Measurements from ENCODE around the gene PNPLA8. TPM values are rescaled to one million over a fixed set of nuclear protein-coding genes. Genes with fewer than 3 reads are reported as not detected.
"Not testable (repeated sequence)": the region's sequence is repeated elsewhere in the genome, so short reads cannot be mapped to it uniquely, and the experiment has no call there.

Gene PNPLA8
- total RNA-seq, 2 donors from 2014 or later: 15.0 to 16.8 TPM

DNA sequence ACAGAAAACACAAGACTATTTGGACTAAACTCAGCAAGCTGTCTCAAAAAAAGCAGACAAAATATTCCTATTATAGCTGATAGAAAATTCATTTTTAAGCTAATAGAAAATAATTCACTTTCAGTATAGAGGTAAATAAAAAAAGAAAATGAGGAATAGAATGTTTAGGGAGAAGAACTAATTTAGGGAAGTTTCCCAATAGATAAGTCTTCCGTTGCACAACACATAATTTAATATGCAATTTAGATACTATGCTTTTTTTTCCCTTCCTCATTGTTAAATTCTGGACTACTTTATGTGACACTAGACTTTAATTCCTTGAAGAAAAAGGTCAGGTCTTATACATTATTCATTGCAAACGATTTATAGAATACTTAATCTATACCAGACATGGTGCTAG lies 10.3 kb downstream of the PNPLA8 start:
- Histone ChIP-seq H3K4me1 (no peaks in the 10 kb centered on the region), H3K9me3 (no peaks in the 10 kb centered on the region), H3K27me3 (no peaks in the 10 kb centered on the region), H3K4me3 (no peak overlapping the region), H3K36me3 (replicated peaks in 1 of 2; ENCODE audit: insufficient read depth in 1 of 2, low read depth in 2 of 2) (peaks cover 0 to 8% of the 10 kb centered on the region in 2 donors), H3K27ac (no peak overlapping the region)
- no peak for DNase-seq
- intact Hi-C loops (cut with DNase I): no loop called here
- WGBS, 2 donors: 80% methylated on average over 2 of the region's 2 CpGs
- no peak for ATAC-seq
- TF ChIP-seq, protein P1, sequence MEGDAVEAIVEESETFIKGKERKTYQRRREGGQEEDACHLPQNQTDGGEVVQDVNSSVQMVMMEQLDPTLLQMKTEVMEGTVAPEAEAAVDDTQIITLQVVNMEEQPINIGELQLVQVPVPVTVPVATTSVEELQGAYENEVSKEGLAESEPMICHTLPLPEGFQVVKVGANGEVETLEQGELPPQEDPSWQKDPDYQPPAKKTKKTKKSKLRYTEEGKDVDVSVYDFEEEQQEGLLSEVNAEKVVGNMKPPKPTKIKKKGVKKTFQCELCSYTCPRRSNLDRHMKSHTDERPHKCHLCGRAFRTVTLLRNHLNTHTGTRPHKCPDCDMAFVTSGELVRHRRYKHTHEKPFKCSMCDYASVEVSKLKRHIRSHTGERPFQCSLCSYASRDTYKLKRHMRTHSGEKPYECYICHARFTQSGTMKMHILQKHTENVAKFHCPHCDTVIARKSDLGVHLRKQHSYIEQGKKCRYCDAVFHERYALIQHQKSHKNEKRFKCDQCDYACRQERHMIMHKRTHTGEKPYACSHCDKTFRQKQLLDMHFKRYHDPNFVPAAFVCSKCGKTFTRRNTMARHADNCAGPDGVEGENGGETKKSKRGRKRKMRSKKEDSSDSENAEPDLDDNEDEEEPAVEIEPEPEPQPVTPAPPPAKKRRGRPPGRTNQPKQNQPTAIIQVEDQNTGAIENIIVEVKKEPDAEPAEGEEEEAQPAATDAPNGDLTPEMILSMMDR (IDR thresholded peaks at IDR 0.05): no peak
- no peak for TF ChIP-seq POLR2A (IDR thresholded peaks at IDR 0.05)

DNA sequence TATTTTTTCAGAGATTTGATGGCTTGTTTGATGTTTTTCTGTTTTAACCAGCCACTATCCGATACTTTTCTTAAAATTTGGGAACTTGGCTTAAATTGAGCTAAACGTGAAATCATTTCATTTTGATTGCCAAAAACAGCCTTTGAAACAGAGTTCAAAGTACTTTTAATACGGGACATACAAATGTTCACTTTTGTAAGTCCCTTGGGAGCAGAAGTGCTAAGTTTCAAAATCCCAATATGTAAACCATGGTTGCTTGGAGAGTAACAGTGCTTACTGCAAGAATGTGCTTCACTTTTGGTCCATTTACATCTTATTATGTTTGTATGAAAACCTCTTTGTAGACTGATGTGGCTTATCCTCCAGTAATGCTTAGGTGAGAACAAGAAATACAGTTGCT lies 10.9 kb downstream of the PNPLA8 start:
- WGBS, 2 donors: 74 to 79% methylated on average over 3 of the region's 3 CpGs
- no peak overlapping the region for H3K4me3 ChIP-seq
- peaks cover 0 to 8% of the 10 kb centered on the region in 2 donors for H3K36me3 ChIP-seq (replicated peaks in 1 of 2; ENCODE audit: insufficient read depth in 1 of 2, low read depth in 2 of 2)
- H3K9me3 ChIP-seq: no peaks in the 10 kb centered on the region
- TF ChIP-seq POLR2A (IDR thresholded peaks at IDR 0.05): no peak
- TF ChIP-seq, protein P1 (IDR thresholded peaks at IDR 0.05): no peak
- no peaks in the 10 kb centered on the region for H3K27me3 ChIP-seq
- DNase-seq (no peak), ATAC-seq (no peak)
- intact Hi-C loops (cut with DNase I): no loop called here
- H3K4me1 ChIP-seq: no peaks in the 10 kb centered on the region
- no peak overlapping the region for H3K27ac ChIP-seq

DNA sequence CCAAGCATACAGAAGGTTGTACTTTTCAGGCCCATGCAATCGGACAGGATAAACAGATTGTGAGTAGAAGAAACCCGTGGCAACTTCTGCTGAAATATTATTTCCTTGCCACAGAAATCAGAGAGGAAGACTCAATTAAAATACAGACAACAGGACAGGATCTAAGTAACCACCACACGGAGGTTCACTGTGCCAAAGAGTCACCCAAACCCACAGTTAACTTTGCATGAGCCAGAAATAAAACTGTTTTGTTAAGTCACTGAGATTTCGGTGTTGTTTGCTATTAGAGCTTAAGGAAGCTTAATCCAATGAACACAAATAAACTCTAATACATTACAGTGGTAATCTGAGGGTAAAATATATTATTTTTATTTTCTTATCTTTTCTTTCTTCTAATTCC lies 14.0 kb downstream of the PNPLA8 start:
- no peaks in the 10 kb centered on the region for H3K27me3 ChIP-seq
- DNase-seq (no peak), ATAC-seq (no peak)
- peaks cover 0 to 5% of the 10 kb centered on the region in 2 donors for H3K36me3 ChIP-seq (replicated peaks in 1 of 2; ENCODE audit: insufficient read depth in 1 of 2, low read depth in 2 of 2)
- H3K9me3 ChIP-seq: no peaks in the 10 kb centered on the region
- intact Hi-C loops (cut with DNase I): no loop called here
- no peak overlapping the region for H3K4me3 ChIP-seq
- no peak overlapping the region for H3K27ac ChIP-seq
- 90 to 96% methylated on average over 4 of the region's 4 CpGs for WGBS, 2 donors
- TF ChIP-seq, protein P1 (IDR thresholded peaks at IDR 0.05): no peak
- no peak for TF ChIP-seq POLR2A (IDR thresholded peaks at IDR 0.05)
- H3K4me1 ChIP-seq: no peaks in the 10 kb centered on the region

DNA sequence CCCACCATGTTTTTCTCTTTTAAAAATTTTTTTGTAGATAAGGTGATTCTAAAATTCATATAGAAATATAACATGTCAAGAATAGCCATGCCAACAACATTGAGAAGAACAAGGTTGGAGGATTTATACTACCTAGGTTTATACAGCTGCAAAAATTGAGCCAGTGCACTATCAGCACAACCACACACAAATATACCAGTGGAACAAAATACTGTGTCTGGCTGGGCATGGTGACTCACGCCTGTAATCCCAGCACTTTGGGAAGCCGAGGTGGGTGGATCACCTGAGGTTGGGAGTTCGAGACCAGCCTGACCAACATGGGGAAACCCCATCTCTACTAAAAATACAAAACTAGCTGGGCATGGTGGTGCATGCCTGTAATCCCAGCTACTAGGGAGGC lies 21.4 kb downstream of the PNPLA8 start:
- H3K4me1 ChIP-seq; ATAC-seq; H3K27me3 ChIP-seq; H3K27ac ChIP-seq; intact Hi-C loops (cut with DNase I); H3K36me3 ChIP-seq (replicated peaks in 1 of 2; ENCODE audit: insufficient read depth in 1 of 2, low read depth in 2 of 2); DNase-seq; H3K9me3 ChIP-seq; H3K4me3 ChIP-seq: not testable (repeated sequence)
- 98 to 100% methylated on average over 3 of the region's 3 CpGs for WGBS, 2 donors

DNA sequence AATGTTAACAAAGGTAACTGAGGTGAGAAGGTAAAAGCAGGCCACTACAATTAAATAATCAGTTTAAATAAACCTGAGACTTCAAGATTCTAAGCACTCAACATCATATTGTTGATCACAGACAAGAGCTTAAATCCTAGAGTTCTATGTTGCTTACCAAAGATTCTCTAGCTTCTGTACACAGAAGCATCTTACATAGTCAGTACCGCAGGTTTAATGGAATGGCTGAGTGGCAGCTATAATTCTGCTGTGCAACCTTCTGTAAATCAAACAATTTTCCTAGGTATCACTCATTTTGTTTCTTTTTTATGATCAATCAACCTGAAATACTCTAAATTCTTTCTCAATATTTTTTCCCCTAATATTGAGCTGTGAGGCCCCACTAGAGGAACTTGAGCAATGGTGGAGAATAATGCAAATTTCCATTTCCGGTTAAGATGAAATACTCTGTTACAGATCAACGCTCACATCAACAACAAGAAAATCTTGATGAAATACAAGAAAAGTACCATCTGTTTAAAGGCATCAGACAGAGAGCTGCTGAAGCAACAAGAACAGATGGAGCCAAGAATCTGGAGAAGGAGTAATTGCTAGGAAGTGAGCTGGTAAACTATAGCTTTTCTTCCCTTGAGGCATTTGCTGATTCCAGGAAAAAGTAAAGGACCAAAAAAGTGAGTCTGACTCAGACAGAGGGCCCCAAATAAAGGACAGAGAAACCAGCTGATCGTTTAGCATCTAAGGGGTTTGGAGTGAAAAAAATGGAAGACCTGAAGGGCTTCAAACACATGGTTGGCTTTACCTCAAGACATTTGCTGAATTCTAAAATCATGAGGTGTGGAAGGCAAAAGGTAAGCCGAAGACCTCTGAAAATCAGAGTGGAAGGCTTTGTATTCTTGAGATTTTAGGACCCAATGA lies 22.6 kb downstream of the PNPLA8 start:
- Histone ChIP-seq H3K9me3 (no peaks in the 10 kb centered on the region), H3K36me3 (replicated peaks in 1 of 2; ENCODE audit: insufficient read depth in 1 of 2, low read depth in 2 of 2) (peaks cover 4 to 5% of the 10 kb centered on the region in 2 donors), H3K27me3 (no peaks in the 10 kb centered on the region), H3K4me3 (no peak overlapping the region), H3K27ac (no peak overlapping the region), H3K4me1 (no peaks in the 10 kb centered on the region)
- TF ChIP-seq POLR2A (IDR thresholded peaks at IDR 0.05): no peak
- TF ChIP-seq, protein P1 (IDR thresholded peaks at IDR 0.05): no peak
- intact Hi-C loops (cut with DNase I): no loop called here
- WGBS, 2 donors: 81 to 91% methylated on average over 5 of the region's 5 CpGs
- no peak for ATAC-seq
- DNase-seq: no peak

Measured in body of pancreas (tissue), 4 donors.